Fibroblast of skin of back (primary cell): ENCODE measurements around the gene ERRFI1. TPM values are rescaled to one million over a fixed set of nuclear protein-coding genes. Genes with fewer than 3 reads are reported as not detected.
"Not testable (repeated sequence)": the region's sequence is repeated elsewhere in the genome, so short reads cannot be mapped to it uniquely, and the experiment has no call there.

Source experiments
- DNase-seq: peaks from one replicate; pipeline ENCODE4 v3.0.0-alpha.2; 2013
- polyA plus RNA-seq, 2 experiments: library from polyadenylated mRNA; unstranded; fragments of 120-200 nt; gene quantifications; one replicate each; pipeline ENCODE4 v1.2.1, GENCODE V29; 2013; ENCODE audit not compliant: insufficient read length in 2 of 2

The ERRFI1 gene
- 103 TPM for polyA plus RNA-seq (2013, experiment 1 of 2; ENCODE audit: insufficient read length)
- 53.0 TPM for polyA plus RNA-seq (2013, experiment 2 of 2; ENCODE audit: insufficient read length)

GRCh38 chr1:8026153-8026975 lies at the start of gene ERRFI1:
Gene ERRFI1 (minus strand): TSS chr1:8026309. CDS start chr1:8015619, 10,690 bp downstream.
- DNase-seq = peak; percentile 94

GRCh38 chr1:8075511-8076051 lies 49.5 kb upstream of the ERRFI1 start:
- no peak for DNase-seq

GRCh38 chr1:8073112-8073855 lies 47.2 kb upstream of the ERRFI1 start:
- no peak for DNase-seq

- no peak for DNase-seq
These were observed 44.3 kb upstream of the ERRFI1 start for GRCh38 chr1:8070381-8070811.

- not testable (repeated sequence) for DNase-seq
These were observed 43.7 kb upstream of the ERRFI1 start for GRCh38 chr1:8069614-8070320.

GRCh38 chr1:8065369-8065768 lies 39.3 kb upstream of the ERRFI1 start:
- peak; percentile 28 for DNase-seq

- DNase-seq = no peak
These were observed 37.4 kb upstream of the ERRFI1 start for GRCh38 chr1:8063298-8064036.

GRCh38 chr1:8062861-8063260 lies 36.8 kb upstream of the ERRFI1 start:
- DNase-seq = no peak

- peak; percentile 84 for DNase-seq
These were observed 35.7 kb upstream of the ERRFI1 start for GRCh38 chr1:8061673-8062386.

GRCh38 chr1:8061210-8061609 lies 35.1 kb upstream of the ERRFI1 start:
- DNase-seq = peak; percentile 99

- DNase-seq = peak; percentile 97
These were observed 33.1 kb upstream of the ERRFI1 start for GRCh38 chr1:8059161-8059622.

GRCh38 chr1:8057779-8058178 lies 31.7 kb upstream of the ERRFI1 start:
- DNase-seq = not testable (repeated sequence)

GRCh38 chr1:8055973-8056372 lies 29.9 kb upstream of the ERRFI1 start:
- DNase-seq = peak; percentile 79

GRCh38 chr1:8053878-8054567 lies 27.9 kb upstream of the ERRFI1 start:
- DNase-seq = no peak

- DNase-seq = no peak
These were observed 25.5 kb upstream of the ERRFI1 start for GRCh38 chr1:8051650-8052049.

GRCh38 chr1:8049229-8049628 lies 23.1 kb upstream of the ERRFI1 start:
- DNase-seq = not testable (repeated sequence)

- DNase-seq = peak; percentile 93
These were observed 21.8 kb upstream of the ERRFI1 start for GRCh38 chr1:8047686-8048445.

GRCh38 chr1:8047112-8047511 lies 21.0 kb upstream of the ERRFI1 start:
- DNase-seq = peak; percentile 49

GRCh38 chr1:8046391-8046790 lies 20.3 kb upstream of the ERRFI1 start:
- DNase-seq = no peak

- no peak for DNase-seq
These were observed 17.5 kb upstream of the ERRFI1 start for GRCh38 chr1:8043621-8044020.
